Gastrocnemius medialis (tissue), 4 donors: ENCODE measurements around the gene ELF2.

Experiments
- CTCF ChIP-seq, 5 experiments: fragments of 450-650 bp in 3 of 5; fragments of 200-600 bp in 2 of 5; sonication (generic) in 2 of 5; IDR thresholded peaks in 4 of 5; conservative IDR thresholded peaks in 1 of 5; 1 replicate in 4 of 5; 2 replicates in 1 of 5; pipeline ENCODE4 v1.5.1; 2016 to 2019; ENCODE audit warnings: antibody characterized with exemption in 5 of 5, mild to moderate bottlenecking in 3 of 5, moderate library complexity in 3 of 5
- POLR2A ChIP-seq, 2 donors: fragments of 450-650 bp; IDR thresholded peaks; one replicate each; pipeline ENCODE4 v1.6.1; 2017; ENCODE audit warnings: antibody characterized with exemption in 2 of 2, mild to moderate bottlenecking in 2 of 2, moderate library complexity in 2 of 2

- TF ChIP-seq CTCF (IDR thresholded peaks at IDR 0.05 in 4 of 5, conservative IDR thresholded peaks at IDR 0.05 in 1 of 5): no peak
- TF ChIP-seq POLR2A (IDR thresholded peaks at IDR 0.05): no peak
Observed at GRCh38 chr4:139054791-139055505, 122.1 kb downstream of the ELF2 start.
